Suprapubic skin (tissue), 3 donors: Measurements from ENCODE around the gene CABS1.

Experiments
- CTCF ChIP-seq, 2 donors: fragments of 200-600 bp in 1 of 2; fragments of 450-650 bp in 1 of 2; sonication (generic) in 1 of 2; IDR thresholded peaks; one replicate each; pipeline ENCODE4 v1.5.1; 2016 to 2019; ENCODE audit warnings: antibody characterized with exemption in 2 of 2, mild to moderate bottlenecking in 1 of 2, moderate library complexity in 1 of 2
- POLR2A ChIP-seq, 2 donors: fragments of 450-650 bp; IDR thresholded peaks; one replicate each; pipeline ENCODE4 v1.6.1; 2017; ENCODE audit warnings: antibody characterized with exemption in 2 of 2, mild to moderate bottlenecking in 2 of 2, moderate library complexity in 2 of 2

- no peak for TF ChIP-seq POLR2A (IDR thresholded peaks at IDR 0.05)
- no peak for TF ChIP-seq CTCF (IDR thresholded peaks at IDR 0.05)
These were observed 45.8 kb downstream of the CABS1 start for GRCh38 chr4:70380578-70380977.
